Fibroblast of lung (primary cell): ENCODE data around the gene CRYGS. TPM values are rescaled to one million over a fixed set of nuclear protein-coding genes. Genes with fewer than 3 reads are reported as not detected.

ENCODE experiments used
- DNase-seq, 2 donors: peaks; one replicate each; pipeline versions ENCODE4 v3.0.0 to v3.0.0-alpha.2; 2010; ENCODE audit warnings: low read depth in 2 of 2
- H2AFZ ChIP-seq: 2 replicates; pipeline ENCODE4 v1.5.1; 2012; ENCODE audit warnings: low read length, control low read depth, inconsistent platforms
- H3K27ac ChIP-seq: 2 replicates; pipeline ENCODE4 v1.5.1; 2011; ENCODE audit warnings: low read length, control low read depth; ENCODE audit not compliant: insufficient read depth
- H3K27me3 ChIP-seq: 2 replicates; pipeline ENCODE4 v1.5.1; 2011; ENCODE audit warnings: mild to moderate bottlenecking, low read length; ENCODE audit not compliant: control insufficient read depth, insufficient read depth
- H3K36me3 ChIP-seq: 2 replicates; pipeline ENCODE4 v1.5.1; 2011; ENCODE audit warnings: low read length; ENCODE audit not compliant: control insufficient read depth, insufficient read depth
- H3K4me1 ChIP-seq: 2 replicates; pipeline ENCODE4 v1.5.1; 2011; ENCODE audit warnings: low read length; ENCODE audit not compliant: control insufficient read depth, insufficient read depth; ENCODE audit errors: extremely low read depth
- H3K4me2 ChIP-seq: 2 replicates; pipeline ENCODE4 v1.5.1; 2011; ENCODE audit warnings: low read length, control low read depth; ENCODE audit not compliant: insufficient read depth; ENCODE audit errors: extremely low read depth
- H3K4me3 ChIP-seq, 4 experiments: fragments of 200-600 bp in 1 of 4; sonication (generic) in 1 of 4; replicated peaks in 1 of 4; 2 replicates each; pipeline ENCODE4 v1.5.1; 2011 to 2016; ENCODE audit warnings: low read length in 4 of 4, low read depth in 3 of 4, mild to moderate bottlenecking in 3 of 4, control low read depth in 2 of 4, inconsistent platforms in 1 of 4, mixed read lengths in 1 of 4; ENCODE audit not compliant: insufficient read depth in 1 of 4; ENCODE audit errors: control extremely low read depth in 1 of 4
- H3K79me2 ChIP-seq: 2 replicates; pipeline ENCODE4 v1.5.1; 2012; ENCODE audit warnings: mild to moderate bottlenecking, low read length, inconsistent platforms; ENCODE audit not compliant: control insufficient read depth, insufficient read depth
- H3K9ac ChIP-seq: 2 replicates; pipeline ENCODE4 v1.5.1; 2011; ENCODE audit warnings: mild to moderate bottlenecking, low read length, control low read depth; ENCODE audit not compliant: insufficient read depth
- H3K9me3 ChIP-seq: 2 replicates; pipeline ENCODE4 v1.5.1; 2012; ENCODE audit warnings: low read depth, low read length; ENCODE audit not compliant: control insufficient read depth, insufficient read depth
- H4K20me1 ChIP-seq: 2 replicates; pipeline ENCODE4 v1.5.1; 2011; ENCODE audit warnings: low read length; ENCODE audit not compliant: control insufficient read depth, insufficient read depth; ENCODE audit errors: extremely low read depth
- CTCF ChIP-seq, 2 donors: IDR thresholded peaks in 1 of 2; conservative IDR thresholded peaks in 1 of 2; 1 replicate in 1 of 2; 2 replicates in 1 of 2; pipeline ENCODE4 v1.5.1; 2011 to 2012; ENCODE audit warnings: low read length in 2 of 2, control low read depth in 1 of 2, inconsistent platforms in 1 of 2, low read depth in 1 of 2, mild to moderate bottlenecking in 1 of 2
- EZH2 ChIP-seq: IDR thresholded peaks from 2 replicates; pipeline ENCODE4 v1.5.1; 2012; ENCODE audit warnings: low read length, control low read depth, mild to moderate bottlenecking; ENCODE audit errors: missing control alignments
- polyA plus RNA-seq, 2 donors: library from polyadenylated mRNA; depleted of rRNA in 1 of 2; stranded (reverse) in 1 of 2; unstranded in 1 of 2; fragments of >200 nt; gene quantifications; 2 replicates each; pipeline ENCODE4 v1.2.1, GENCODE V29; 2011 to 2012; ENCODE audit warnings: missing spikeins in 1 of 2
- total RNA-seq: library from RNA; depleted of rRNA; stranded (reverse); fragments of >200 nt; gene quantifications from 2 replicates; pipeline ENCODE4 v1.2.1, GENCODE V29; 2014

CRYGS gene
- total and polyA plus RNA-seq, 2 donors (not counting 1 experiment from before 2014, with no cell fraction given), result 0.54 to 0.99 TPM

- no peak overlapping the region for H3K9ac ChIP-seq
- TF ChIP-seq EZH2 (no peak), CTCF (conservative IDR thresholded peaks at IDR 0.05 in 1 of 2, IDR thresholded peaks at IDR 0.05 in 1 of 2; ENCODE audit: low read depth in 1 of 2, low read length in 2 of 2) (no peak)
- no peak overlapping the region for H2AFZ ChIP-seq
- H3K27ac ChIP-seq, result no peak overlapping the region
- no peaks in the 10 kb centered on the region for H3K79me2 ChIP-seq
- H3K36me3 ChIP-seq, result no peaks in the 10 kb centered on the region
- no peaks in the 10 kb centered on the region for H3K9me3 ChIP-seq
- no peak overlapping the region for H3K4me3 ChIP-seq
- no peaks in the 10 kb centered on the region for H4K20me1 ChIP-seq
- no peak overlapping the region for H3K4me2 ChIP-seq
- no peak for DNase-seq
- no peaks in the 10 kb centered on the region for H3K4me1 ChIP-seq
- H3K27me3 ChIP-seq, result peaks cover 3% of the 10 kb centered on the region
Measured at GRCh38 chr3:186512570-186513302, 31.4 kb downstream of the CRYGS start.

- Histone ChIP-seq H3K4me2 (no peak overlapping the region), H3K27ac (no peak overlapping the region), H3K79me2 (no peaks in the 10 kb centered on the region), H2AFZ (no peak overlapping the region), H3K27me3 (peaks cover 3% of the 10 kb centered on the region), H4K20me1 (no peaks in the 10 kb centered on the region), H3K4me1 (no peaks in the 10 kb centered on the region), H3K9me3 (no peaks in the 10 kb centered on the region), H3K36me3 (no peaks in the 10 kb centered on the region), H3K9ac (no peak overlapping the region), H3K4me3 (no peak overlapping the region)
- TF ChIP-seq EZH2, result no peak
- no peak for TF ChIP-seq CTCF (conservative IDR thresholded peaks at IDR 0.05 in 1 of 2, IDR thresholded peaks at IDR 0.05 in 1 of 2; ENCODE audit: low read depth in 1 of 2, low read length in 2 of 2)
- no peak for DNase-seq
Measured at GRCh38 chr3:186511702-186512101, 32.5 kb downstream of the CRYGS start.

GRCh38 chr3:186511245-186511644 is 32.9 kb downstream of the CRYGS start:
- Histone ChIP-seq H3K4me2 (no peak overlapping the region), H2AFZ (no peak overlapping the region), H3K27me3 (peaks cover 3% of the 10 kb centered on the region), H3K79me2 (no peaks in the 10 kb centered on the region), H3K9ac (no peak overlapping the region), H3K4me3 (no peak overlapping the region), H3K27ac (no peak overlapping the region), H3K9me3 (no peaks in the 10 kb centered on the region), H3K4me1 (no peaks in the 10 kb centered on the region), H4K20me1 (no peaks in the 10 kb centered on the region), H3K36me3 (no peaks in the 10 kb centered on the region)
- DNase-seq, result no peak
- TF ChIP-seq CTCF (conservative IDR thresholded peaks at IDR 0.05 in 1 of 2, IDR thresholded peaks at IDR 0.05 in 1 of 2; ENCODE audit: low read depth in 1 of 2, low read length in 2 of 2) (no peak), EZH2 (no peak)
